Omental fat pad (tissue), 4 donors: ENCODE data around the gene ZGRF1. TPM values are rescaled to one million over a fixed set of nuclear protein-coding genes. Genes with fewer than 3 reads are reported as not detected.

Experiments
- ATAC-seq: fragments of 150-250 bp; one replicate; pipeline ENCODE4 v1.9.1; 2016; ENCODE audit warnings: mild to moderate bottlenecking, moderate library complexity; ENCODE audit not compliant: low FRiP score
- DNase-seq: peaks from one replicate; pipeline ENCODE4 v3.0.0-alpha.2; 2019; ENCODE audit warnings: low spot score
- CTCF ChIP-seq, 3 donors: fragments of 450-650 bp; IDR thresholded peaks; one replicate each; pipeline ENCODE4 v1.5.1; 2016 to 2017; ENCODE audit warnings: antibody characterized with exemption in 3 of 3, mild to moderate bottlenecking in 3 of 3, moderate library complexity in 2 of 3
- total RNA-seq, 4 donors: library from RNA; depleted of rRNA; stranded (reverse); fragments of >200 nt; gene quantifications; one replicate each; pipeline ENCODE4 v1.1.0, GENCODE V29; 2016

Gene ZGRF1
- total RNA-seq: 10 to 100 TPM in 1 of 4 donors, 1 to 10 TPM in 3; 2.9 to 10.4 (median 4.0) TPM

- ATAC-seq (peak; percentile 99), DNase-seq (peak; percentile 93)
These were observed at the start of gene ZGRF1, which contains the start of gene LARP7 for GRCh38 chr4:112636688-112637551. TSS of gene ZGRF1 (minus strand) at chr4:112636909. CDS start at chr4:112633176, 3,733 bp downstream. TSS of gene LARP7 (plus strand) at chr4:112637143. CDS start at chr4:112644670, 7,527 bp downstream.

GRCh38 chr4:112680996-112681395, 44.3 kb upstream of the ZGRF1 start:
- no peak for TF ChIP-seq CTCF (IDR thresholded peaks at IDR 0.05)
- DNase-seq: no peak
- no peak for ATAC-seq

More at GRCh38 chr4:112636688-112637551, at the start of gene ZGRF1, which contains the start of gene LARP7:
- peak in 2 of 3 donors; percentile 95 to 96 for TF ChIP-seq CTCF (IDR thresholded peaks at IDR 0.05)

- no peak for DNase-seq
- TF ChIP-seq CTCF (IDR thresholded peaks at IDR 0.05): no peak
- no peak for ATAC-seq
These were observed 40.9 kb upstream of the ZGRF1 start for GRCh38 chr4:112677519-112678091.

GRCh38 chr4:112674376-112674775, 37.7 kb upstream of the ZGRF1 start:
- no peak for TF ChIP-seq CTCF (IDR thresholded peaks at IDR 0.05)
- DNase-seq: no peak
- no peak for ATAC-seq

- DNase-seq (no peak), ATAC-seq (no peak)
- TF ChIP-seq CTCF (IDR thresholded peaks at IDR 0.05): no peak
These were observed 37.0 kb upstream of the ZGRF1 start for GRCh38 chr4:112673686-112674085.

- ATAC-seq (no peak), DNase-seq (no peak)
- TF ChIP-seq CTCF (IDR thresholded peaks at IDR 0.05): no peak
These were observed 36.4 kb upstream of the ZGRF1 start for GRCh38 chr4:112673076-112673475.
